ENCODE results near the gene JAKMIP3.

JAKMIP3 gene

GRCh38 chr10:132099389-132100090 is 33.8 kb downstream of the JAKMIP3 start:
- H4K20me1 ChIP-seq (ENCODE audit: insufficient read depth, low read length), result no peaks in the 10 kb centered on the region
- H3K4me1 ChIP-seq (ENCODE audit: insufficient read depth, low read length), result no peaks in the 10 kb centered on the region
- H3K4me3 ChIP-seq (ENCODE audit: low read depth in 1 of 2, low read length in 2 of 2), result no peak overlapping the region
- DNase-seq (no peak), ATAC-seq (ENCODE audit: insufficient read depth, low read depth) (no peak)
- H2AFZ ChIP-seq (ENCODE audit: low read depth, low read length), result no peak overlapping the region
- H3K27me3 ChIP-seq (ENCODE audit: insufficient read depth, low read length, poor library complexity), result peaks cover 3% of the 10 kb centered on the region
- H3K27ac ChIP-seq (ENCODE audit: low read length), result no peak overlapping the region
- TF ChIP-seq EZH2 (IDR thresholded peaks at IDR 0.05; ENCODE audit: borderline replicate concordance, low read depth, low read length, severe bottlenecking) (no peak), CTCF (IDR thresholded peaks at IDR 0.05; ENCODE audit: borderline replicate concordance, extremely low read depth, low read length, poor library complexity, severe bottlenecking) (no peak)
- H3K79me2 ChIP-seq (ENCODE audit: insufficient read depth, low read length), result no peaks in the 10 kb centered on the region
- no peaks in the 10 kb centered on the region for H3K9me3 ChIP-seq (ENCODE audit: insufficient read depth, low read length, severe bottlenecking)
- no peak overlapping the region for H3K4me2 ChIP-seq (ENCODE audit: insufficient read depth, low read length)
- no peak overlapping the region for H3K9ac ChIP-seq (ENCODE audit: low read depth, low read length)
- H3K36me3 ChIP-seq (ENCODE audit: insufficient read depth, low read length), result no peaks in the 10 kb centered on the region

- Histone ChIP-seq H3K79me2 (ENCODE audit: insufficient read depth, low read length) (no peaks in the 10 kb centered on the region), H4K20me1 (ENCODE audit: insufficient read depth, low read length) (no peaks in the 10 kb centered on the region), H3K4me2 (ENCODE audit: insufficient read depth, low read length) (no peak overlapping the region), H3K27me3 (ENCODE audit: insufficient read depth, low read length, poor library complexity) (peaks cover 3% of the 10 kb centered on the region), H3K27ac (ENCODE audit: low read length) (no peak overlapping the region), H3K9ac (ENCODE audit: low read depth, low read length) (no peak overlapping the region), H3K4me3 (ENCODE audit: low read depth in 1 of 2, low read length in 2 of 2) (no peak overlapping the region), H2AFZ (ENCODE audit: low read depth, low read length) (no peak overlapping the region), H3K36me3 (ENCODE audit: insufficient read depth, low read length) (no peaks in the 10 kb centered on the region), H3K4me1 (ENCODE audit: insufficient read depth, low read length) (no peaks in the 10 kb centered on the region), H3K9me3 (ENCODE audit: insufficient read depth, low read length, severe bottlenecking) (no peaks in the 10 kb centered on the region)
- no peak for ATAC-seq (ENCODE audit: insufficient read depth, low read depth)
- no peak for DNase-seq
- TF ChIP-seq CTCF (IDR thresholded peaks at IDR 0.05; ENCODE audit: borderline replicate concordance, extremely low read depth, low read length, poor library complexity, severe bottlenecking) (no peak), EZH2 (IDR thresholded peaks at IDR 0.05; ENCODE audit: borderline replicate concordance, low read depth, low read length, severe bottlenecking) (no peak)
Measured at GRCh38 chr10:132100091-132100481, 34.3 kb downstream of the JAKMIP3 start.

GRCh38 chr10:132100556-132101349 is 35.0 kb downstream of the JAKMIP3 start:
- TF ChIP-seq EZH2 (IDR thresholded peaks at IDR 0.05; ENCODE audit: borderline replicate concordance, low read depth, low read length, severe bottlenecking) (no peak), CTCF (IDR thresholded peaks at IDR 0.05; ENCODE audit: borderline replicate concordance, extremely low read depth, low read length, poor library complexity, severe bottlenecking) (no peak)
- no peaks in the 10 kb centered on the region for H3K79me2 ChIP-seq (ENCODE audit: insufficient read depth, low read length)
- no peak overlapping the region for H3K9ac ChIP-seq (ENCODE audit: low read depth, low read length)
- DNase-seq (no peak), ATAC-seq (ENCODE audit: insufficient read depth, low read depth) (no peak)
- no peaks in the 10 kb centered on the region for H3K9me3 ChIP-seq (ENCODE audit: insufficient read depth, low read length, severe bottlenecking)
- no peak overlapping the region for H3K4me3 ChIP-seq (ENCODE audit: low read depth in 1 of 2, low read length in 2 of 2)
- no peaks in the 10 kb centered on the region for H4K20me1 ChIP-seq (ENCODE audit: insufficient read depth, low read length)
- H3K4me1 ChIP-seq (ENCODE audit: insufficient read depth, low read length), result no peaks in the 10 kb centered on the region
- H3K36me3 ChIP-seq (ENCODE audit: insufficient read depth, low read length), result no peaks in the 10 kb centered on the region
- H3K27me3 ChIP-seq (ENCODE audit: insufficient read depth, low read length, poor library complexity), result peaks cover 3% of the 10 kb centered on the region
- H3K27ac ChIP-seq (ENCODE audit: low read length), result no peak overlapping the region
- H3K4me2 ChIP-seq (ENCODE audit: insufficient read depth, low read length), result no peak overlapping the region
- no peak overlapping the region for H2AFZ ChIP-seq (ENCODE audit: low read depth, low read length)
